Progenitor cell of endocrine pancreas (in vitro differentiated cells): ENCODE results near the gene ZNF641. TPM values are rescaled to one million over a fixed set of nuclear protein-coding genes. Genes with fewer than 3 reads are reported as not detected.

Experiments used
- DNase-seq: peaks from one replicate; pipeline ENCODE4 v3.0.0; 2021; ENCODE audit warnings: low spot score; ENCODE audit not compliant: unreplicated experiment
- H3K27ac Mint-ChIP-seq: 2 replicates; pipeline ENCODE4 v1.8.0; 2021; ENCODE audit warnings: mild to moderate bottlenecking, moderate library complexity, mixed read lengths
- H3K27me3 Mint-ChIP-seq: 2 replicates; pipeline ENCODE4 v1.8.0; 2021; ENCODE audit warnings: mixed read lengths
- H3K36me3 Mint-ChIP-seq: 2 replicates; pipeline ENCODE4 v1.8.0; 2022; ENCODE audit warnings: mixed read lengths; ENCODE audit not compliant: insufficient read depth
- H3K4me1 Mint-ChIP-seq: 2 replicates; pipeline ENCODE4 v1.8.0; 2021; ENCODE audit warnings: low read depth, mixed read lengths
- H3K4me3 Mint-ChIP-seq: 2 replicates; pipeline ENCODE4 v1.8.0; 2021; ENCODE audit warnings: low read depth, mild to moderate bottlenecking, moderate library complexity, mixed read lengths
- H3K9me3 Mint-ChIP-seq: 2 replicates; pipeline ENCODE4 v1.8.0; 2021; ENCODE audit warnings: low read depth, mixed read lengths
- CTCF ChIP-seq: fragments of 200-600 bp; sonication (generic); IDR thresholded peaks from one replicate; pipeline ENCODE4 v1.5.0; 2021; ENCODE audit warnings: antibody characterized with exemption, mild to moderate bottlenecking; ENCODE audit not compliant: unreplicated experiment
- total RNA-seq: library from RNA; stranded (reverse); gene quantifications from 2 replicates; pipeline ENCODE4 v1.2.1, GENCODE V29; 2021

The ZNF641 gene
- total RNA-seq, 1 donor from 2014 or later, result 34.2 TPM

GRCh38 chr12:48311313-48311712 is 39.4 kb downstream of the ZNF641 start:
- H3K27me3 Mint-ChIP-seq, result peaks cover 16% of the 10 kb centered on the region
- no peak for TF ChIP-seq CTCF
- H3K36me3 Mint-ChIP-seq, result no peaks in the 10 kb centered on the region
- H3K9me3 Mint-ChIP-seq, result no peaks in the 10 kb centered on the region
- H3K27ac Mint-ChIP-seq, result no peak overlapping the region
- H3K4me3 Mint-ChIP-seq, result no peak overlapping the region
- no peak for DNase-seq
- no peaks in the 10 kb centered on the region for H3K4me1 Mint-ChIP-seq

GRCh38 chr12:48307269-48307668 is 43.5 kb downstream of the ZNF641 start:
- H3K27ac Mint-ChIP-seq, result no peak overlapping the region
- no peak for TF ChIP-seq CTCF
- no peaks in the 10 kb centered on the region for H3K36me3 Mint-ChIP-seq
- peaks cover 16% of the 10 kb centered on the region for H3K27me3 Mint-ChIP-seq
- no peak overlapping the region for H3K4me3 Mint-ChIP-seq
- no peak for DNase-seq
- no peaks in the 10 kb centered on the region for H3K4me1 Mint-ChIP-seq
- no peaks in the 10 kb centered on the region for H3K9me3 Mint-ChIP-seq

- H3K27me3 Mint-ChIP-seq, result no peaks in the 10 kb centered on the region
- no peak for DNase-seq
Measured at GRCh38 chr12:48305190-48305589, 45.5 kb downstream of the ZNF641 start.

GRCh38 chr12:48302161-48302911 is 48.4 kb downstream of the ZNF641 start:
- DNase-seq, result no peak
- Mint-ChIP-seq H3K4me3 (no peak overlapping the region), H3K27me3 (peaks cover 7% of the 10 kb centered on the region), H3K36me3 (no peaks in the 10 kb centered on the region), H3K27ac (no peak overlapping the region), H3K4me1 (peaks cover 1% of the 10 kb centered on the region), H3K9me3 (no peaks in the 10 kb centered on the region)
- TF ChIP-seq CTCF, result no peak

More at GRCh38 chr12:48305190-48305589, 45.5 kb downstream of the ZNF641 start:
- TF ChIP-seq CTCF, result no peak
- H3K9me3 Mint-ChIP-seq, result no peaks in the 10 kb centered on the region
- H3K27ac Mint-ChIP-seq, result no peak overlapping the region
- H3K4me3 Mint-ChIP-seq, result no peak overlapping the region
- no peaks in the 10 kb centered on the region for H3K36me3 Mint-ChIP-seq
- no peaks in the 10 kb centered on the region for H3K4me1 Mint-ChIP-seq

GRCh38 chr12:48300774-48301173 is 49.9 kb downstream of the ZNF641 start:
- Mint-ChIP-seq H3K27ac (no peak overlapping the region), H3K4me3 (no peak overlapping the region), H3K27me3 (peaks cover 7% of the 10 kb centered on the region), H3K4me1 (peaks cover 4% of the 10 kb centered on the region), H3K9me3 (no peaks in the 10 kb centered on the region), H3K36me3 (no peaks in the 10 kb centered on the region)
- no peak for DNase-seq
- no peak for TF ChIP-seq CTCF
